Neuronal stem cell (in vitro differentiated cells): ENCODE data around the gene METTL5.

Experiments
- DNase-seq: peaks from one replicate; pipeline ENCODE4 v3.0.0-alpha.2; 2013; ENCODE audit warnings: low spot score
- H2AFZ ChIP-seq: one replicate; pipeline ENCODE4 v1.6.1; 2013; ENCODE audit warnings: mild to moderate bottlenecking, low read length, inconsistent platforms
- H2AK5ac ChIP-seq: 2 replicates; pipeline ENCODE4 v1.6.1; 2013; ENCODE audit warnings: low read depth, mild to moderate bottlenecking, inconsistent platforms, low read length, moderate library complexity, mixed read lengths
- H2BK120ac ChIP-seq: 2 replicates; pipeline ENCODE4 v1.6.1; 2013; ENCODE audit warnings: low read depth, mild to moderate bottlenecking, inconsistent platforms, low read length, moderate library complexity, mixed read lengths
- H2BK12ac ChIP-seq: one replicate; pipeline ENCODE4 v1.6.1; 2013; ENCODE audit warnings: low read length, inconsistent platforms
- H2BK15ac ChIP-seq: 2 replicates; pipeline ENCODE4 v1.6.1; 2013; ENCODE audit warnings: mild to moderate bottlenecking, low read length, inconsistent platforms, mixed read lengths
- H2BK5ac ChIP-seq: one replicate; pipeline ENCODE4 v1.6.1; 2013; ENCODE audit warnings: inconsistent platforms, mild to moderate bottlenecking, low read length, moderate library complexity
- H3K14ac ChIP-seq: one replicate; pipeline ENCODE4 v1.6.1; 2013; ENCODE audit warnings: low read length, inconsistent platforms
- H3K18ac ChIP-seq: 2 replicates; pipeline ENCODE4 v1.6.1; 2013; ENCODE audit warnings: low read length, inconsistent platforms
- H3K23ac ChIP-seq: 2 replicates; pipeline ENCODE4 v1.6.1; 2013; ENCODE audit warnings: low read depth, mild to moderate bottlenecking, mixed read lengths, low read length, inconsistent platforms; ENCODE audit not compliant: poor library complexity
- H3K27ac ChIP-seq: replicated peaks from 3 replicates; pipeline ENCODE4 v1.5.1; 2013; ENCODE audit warnings: low read length, inconsistent platforms
- H3K27me3 ChIP-seq, 3 experiments: 2 replicates each; pipeline ENCODE4 v1.6.1; 2013; ENCODE audit warnings: low read length in 3 of 3, mild to moderate bottlenecking in 2 of 3, inconsistent platforms in 1 of 3, low read depth in 1 of 3, mixed read lengths in 1 of 3, moderate library complexity in 1 of 3; ENCODE audit not compliant: control insufficient read depth in 3 of 3, insufficient read depth in 3 of 3
- H3K36me3 ChIP-seq, 2 donors: replicated peaks in 1 of 2; 2 replicates each; pipeline ENCODE4 v1.6.1; 2013; ENCODE audit warnings: low read length in 2 of 2; ENCODE audit not compliant: control insufficient read depth in 2 of 2, insufficient read depth in 2 of 2
- H3K4ac ChIP-seq: 2 replicates; pipeline ENCODE4 v1.6.1; 2013; ENCODE audit warnings: inconsistent platforms, mild to moderate bottlenecking, low read length, moderate library complexity
- H3K4me1 ChIP-seq, 2 donors: 1 replicate in 1 of 2; 2 replicates in 1 of 2; pipeline ENCODE4 v1.6.1; 2013; ENCODE audit warnings: low read length in 2 of 2, low read depth in 1 of 2; ENCODE audit not compliant: control insufficient read depth in 2 of 2, insufficient read depth in 1 of 2
- H3K4me2 ChIP-seq: one replicate; pipeline ENCODE4 v1.6.1; 2013; ENCODE audit warnings: mild to moderate bottlenecking, low read length, inconsistent platforms; ENCODE audit not compliant: insufficient read depth, poor library complexity, severe bottlenecking
- H3K4me3 ChIP-seq, 2 donors: 2 replicates each; pipeline ENCODE4 v1.5.1; 2013; ENCODE audit warnings: low read length in 2 of 2, mild to moderate bottlenecking in 2 of 2, inconsistent platforms in 1 of 2, moderate library complexity in 1 of 2
- H3K79me1 ChIP-seq: one replicate; pipeline ENCODE4 v1.6.1; 2013; ENCODE audit warnings: low read depth, mild to moderate bottlenecking, inconsistent platforms, low read length, moderate library complexity
- H3K9ac ChIP-seq: one replicate; pipeline ENCODE4 v1.6.1; 2013; ENCODE audit warnings: mild to moderate bottlenecking, low read depth, low read length, inconsistent platforms; ENCODE audit not compliant: poor library complexity
- H3K9me3 ChIP-seq, 2 donors: replicated peaks in 1 of 2; 2 replicates each; pipeline versions ENCODE3 to v1.6.1; 2013; ENCODE audit warnings: low read length in 2 of 2, mild to moderate bottlenecking in 2 of 2, inconsistent platforms in 1 of 2, low read depth in 1 of 2, mixed read lengths in 1 of 2, moderate library complexity in 1 of 2; ENCODE audit not compliant: control insufficient read depth in 2 of 2, insufficient read depth in 1 of 2
- H4K8ac ChIP-seq: one replicate; pipeline ENCODE4 v1.6.1; 2013; ENCODE audit warnings: low read depth, mild to moderate bottlenecking, inconsistent platforms, low read length, moderate library complexity
- H4K91ac ChIP-seq: one replicate; pipeline ENCODE4 v1.6.1; 2013; ENCODE audit warnings: low read length, low read depth, mild to moderate bottlenecking, inconsistent platforms; ENCODE audit not compliant: poor library complexity
- WGBS, 2 donors: extraction: QIAGEN DNeasy Blood & Tissue Kit; methylation state at CpG; one replicate each; pipeline ENCODE4 v1.1.7; 2013; ENCODE audit warnings: missing lambda C conversion rate in 2 of 2, mixed read lengths in 1 of 2; ENCODE audit not compliant: insufficient read length in 2 of 2, insufficient replicate concordance in 1 of 2; ENCODE audit errors: extremely low coverage in 2 of 2; 5-methylcytosine and 5-hydroxymethylcytosine counted together

METTL5 gene

GRCh38 chr2:169790581-169790980 is 34.1 kb downstream of the METTL5 start:
- Histone ChIP-seq H3K9me3 (no peaks in the 10 kb centered on the region), H3K79me1 (no peaks in the 10 kb centered on the region), H3K23ac (no peak overlapping the region), H2BK5ac (no peak overlapping the region), H3K4me2 (no peak overlapping the region), H2BK15ac (no peak overlapping the region), H3K14ac (no peak overlapping the region), H3K27ac (no peak overlapping the region), H2BK120ac (no peak overlapping the region), H3K4me1 (no peaks in the 10 kb centered on the region), H3K27me3 (no peaks in the 10 kb centered on the region), H3K9ac (no peak overlapping the region), H4K91ac (no peak overlapping the region), H3K36me3 (peaks cover 3 to 13% of the 10 kb centered on the region in 2 donors), H3K4ac (no peak overlapping the region), H3K18ac (no peak overlapping the region), H3K4me3 (no peak overlapping the region), H2BK12ac (no peak overlapping the region), H2AK5ac (no peak overlapping the region), H4K8ac (no peak overlapping the region), H2AFZ (no peak overlapping the region)
- no CpG with 5 or more reads among the region's 5 CpGs for WGBS, 2 donors
- DNase-seq: no peak

- DNase-seq: no peak
- H2BK12ac ChIP-seq: no peak overlapping the region
- H2AFZ ChIP-seq: no peak overlapping the region
- no peak overlapping the region for H3K27ac ChIP-seq
- no peak overlapping the region for H4K8ac ChIP-seq
- H3K36me3 ChIP-seq: peaks cover 0 to 7% of the 10 kb centered on the region in 2 donors
- H3K4me2 ChIP-seq: no peak overlapping the region
- H2BK120ac ChIP-seq: no peak overlapping the region
- no peak overlapping the region for H3K18ac ChIP-seq
- no peak overlapping the region for H3K4ac ChIP-seq
- no peaks in the 10 kb centered on the region for H3K4me1 ChIP-seq
- no peaks in the 10 kb centered on the region for H3K79me1 ChIP-seq
- H3K4me3 ChIP-seq: no peak overlapping the region
- no peak overlapping the region for H2BK5ac ChIP-seq
- H2BK15ac ChIP-seq: no peak overlapping the region
- H3K14ac ChIP-seq: no peak overlapping the region
- H3K27me3 ChIP-seq: no peaks in the 10 kb centered on the region
- WGBS, 2 donors: no CpG with 5 or more reads among the region's 1 CpG
- H3K23ac ChIP-seq: no peak overlapping the region
- H3K9ac ChIP-seq: no peak overlapping the region
- H2AK5ac ChIP-seq: no peak overlapping the region
- no peaks in the 10 kb centered on the region for H3K9me3 ChIP-seq
- H4K91ac ChIP-seq: no peak overlapping the region
Observed at GRCh38 chr2:169782513-169782912, 42.2 kb downstream of the METTL5 start.

- H3K14ac ChIP-seq: no peak overlapping the region
- H3K79me1 ChIP-seq: no peaks in the 10 kb centered on the region
- H3K4me2 ChIP-seq: no peak overlapping the region
- H4K91ac ChIP-seq: no peak overlapping the region
- H3K27ac ChIP-seq: no peak overlapping the region
- DNase-seq: no peak
- H3K4me3 ChIP-seq: no peak overlapping the region
- H2BK120ac ChIP-seq: no peak overlapping the region
- H2AFZ ChIP-seq: no peak overlapping the region
- no CpG with 5 or more reads among the region's 4 CpGs for WGBS, 2 donors
- H4K8ac ChIP-seq: no peak overlapping the region
- H3K9ac ChIP-seq: no peak overlapping the region
- H3K9me3 ChIP-seq: no peaks in the 10 kb centered on the region
- H3K36me3 ChIP-seq: peaks cover 0 to 9% of the 10 kb centered on the region in 2 donors
- no peak overlapping the region for H2BK15ac ChIP-seq
- no peak overlapping the region for H3K18ac ChIP-seq
- no peak overlapping the region for H3K23ac ChIP-seq
- no peak overlapping the region for H2BK5ac ChIP-seq
- H3K4ac ChIP-seq: no peak overlapping the region
- no peaks in the 10 kb centered on the region for H3K4me1 ChIP-seq
- no peaks in the 10 kb centered on the region for H3K27me3 ChIP-seq
- no peak overlapping the region for H2AK5ac ChIP-seq
- H2BK12ac ChIP-seq: no peak overlapping the region
Observed at GRCh38 chr2:169781249-169782013, 43.3 kb downstream of the METTL5 start.

DNA sequence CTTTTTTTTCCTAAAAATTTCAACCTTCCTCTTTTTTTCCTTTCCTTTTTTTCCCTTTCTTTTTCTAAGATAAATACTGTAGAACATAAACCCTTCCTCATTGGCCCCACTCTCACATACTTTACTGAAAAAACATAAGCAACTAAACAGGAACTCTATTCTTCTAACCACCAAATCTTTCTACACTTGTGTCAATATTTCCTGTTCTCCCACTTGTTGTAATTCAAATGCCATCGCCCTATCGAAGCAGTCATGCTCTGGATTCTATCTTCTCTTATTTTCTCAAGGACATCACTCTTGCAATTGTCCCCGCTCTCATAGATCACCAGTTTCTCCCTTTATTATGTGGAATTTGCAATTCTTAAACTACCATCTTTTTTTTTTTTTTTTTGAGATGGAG is 46.3 kb downstream of the METTL5 start:
- no peak for DNase-seq
- no peak overlapping the region for H3K9ac ChIP-seq
- no peak overlapping the region for H2BK5ac ChIP-seq
- H3K14ac ChIP-seq: no peak overlapping the region
- H3K36me3 ChIP-seq: peaks cover 0 to 13% of the 10 kb centered on the region in 2 donors
- no peak overlapping the region for H2BK12ac ChIP-seq
- H3K79me1 ChIP-seq: no peaks in the 10 kb centered on the region
- H3K4me2 ChIP-seq: no peak overlapping the region
- H3K18ac ChIP-seq: no peak overlapping the region
- no peak overlapping the region for H3K23ac ChIP-seq
- H2AFZ ChIP-seq: no peak overlapping the region
- H3K4ac ChIP-seq: no peak overlapping the region
- H4K8ac ChIP-seq: no peak overlapping the region
- H4K91ac ChIP-seq: no peak overlapping the region
- no peak overlapping the region for H3K4me3 ChIP-seq
- H3K27me3 ChIP-seq: no peaks in the 10 kb centered on the region
- no peak overlapping the region for H3K27ac ChIP-seq
- no CpG with 5 or more reads among the region's 3 CpGs for WGBS, 2 donors
- H3K4me1 ChIP-seq: peaks cover 0 to 2% of the 10 kb centered on the region in 2 donors
- H2BK120ac ChIP-seq: no peak overlapping the region
- no peaks in the 10 kb centered on the region for H3K9me3 ChIP-seq
- no peak overlapping the region for H2BK15ac ChIP-seq
- no peak overlapping the region for H2AK5ac ChIP-seq
